ENCODE measurements around the gene SLC27A5.

The SLC27A5 gene

DNA sequence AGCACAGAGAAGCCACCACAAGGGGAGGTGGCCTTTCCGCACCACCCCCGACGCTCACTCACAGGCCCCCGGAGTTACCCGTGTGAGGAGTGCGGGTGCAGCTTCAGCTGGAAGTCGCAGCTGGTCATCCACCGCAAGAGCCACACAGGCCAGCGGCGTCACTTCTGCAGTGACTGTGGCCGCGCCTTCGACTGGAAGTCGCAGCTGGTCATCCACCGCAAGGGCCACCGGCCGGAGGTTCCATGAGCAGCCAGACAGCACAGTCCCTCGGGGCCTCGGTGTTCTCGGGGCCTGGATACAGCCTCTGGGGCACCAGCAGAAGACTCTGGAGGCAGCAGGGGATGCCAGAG is 31.3 kb downstream of the SLC27A5 start:
- TF ChIP-seq SPI1 (IDR thresholded peaks at IDR 0.05; ENCODE audit: low read depth, low read length) (no peak), POLR2A (IDR thresholded peaks at IDR 0.05; ENCODE audit: low read depth, low read length) (no peak), POU2F2 (IDR thresholded peaks at IDR 0.05; ENCODE audit: low read depth, low read length) (no peak), TAF1 (IDR thresholded peaks at IDR 0.05; ENCODE audit: low read depth, low read length) (no peak), POLR2AphosphoS5 (IDR thresholded peaks at IDR 0.05; ENCODE audit: low read depth, low read length) (no peak), PAX5 (IDR thresholded peaks at IDR 0.05; ENCODE audit: insufficient read depth, low read length, severe bottlenecking) (no peak)
- no peak for DNase-seq (ENCODE audit: insufficient read length, low spot score)
- FAIRE-seq, result no peak

DNA sequence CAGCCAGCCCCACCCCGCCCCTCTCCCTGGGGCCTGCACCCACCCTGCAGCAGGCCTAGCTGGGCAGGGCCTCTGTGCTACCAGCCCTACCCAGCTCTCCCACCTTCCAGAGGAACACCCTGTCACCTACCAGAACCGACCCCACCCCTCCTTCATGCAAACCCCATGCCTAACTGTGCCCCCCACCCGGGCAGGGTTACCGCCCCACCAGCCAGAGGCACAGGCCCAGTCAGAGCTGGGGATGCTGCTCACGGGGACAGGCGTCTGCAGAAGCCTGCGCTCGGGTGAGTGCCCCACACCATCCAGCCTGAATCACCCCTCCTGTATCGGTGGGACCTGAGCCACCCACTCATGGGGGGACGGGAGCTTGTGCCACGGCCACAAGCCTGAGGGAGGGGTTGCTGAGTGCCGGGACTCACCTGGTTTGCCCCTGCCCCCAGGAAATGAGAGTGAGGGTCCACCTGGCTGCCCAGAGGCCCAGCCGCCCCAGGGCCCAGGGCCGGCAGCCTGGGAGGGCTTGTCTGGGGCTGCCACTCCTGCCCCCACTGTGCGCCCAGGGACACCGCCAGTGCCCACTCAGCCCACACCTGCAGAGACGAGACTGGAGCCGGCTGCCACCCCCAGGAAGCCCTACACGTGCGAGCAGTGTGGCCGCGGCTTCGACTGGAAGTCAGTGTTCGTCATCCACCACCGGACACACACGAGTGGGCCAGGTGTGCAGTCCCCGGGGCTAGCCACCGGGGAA is 31.9 kb downstream of the SLC27A5 start:
- TF ChIP-seq POU2F2 (IDR thresholded peaks at IDR 0.05; ENCODE audit: low read depth, low read length) (no peak), PAX5 (IDR thresholded peaks at IDR 0.05; ENCODE audit: insufficient read depth, low read length, severe bottlenecking) (no peak)
- FAIRE-seq (no peak), DNase-seq (ENCODE audit: insufficient read length, low spot score) (no peak)

DNA sequence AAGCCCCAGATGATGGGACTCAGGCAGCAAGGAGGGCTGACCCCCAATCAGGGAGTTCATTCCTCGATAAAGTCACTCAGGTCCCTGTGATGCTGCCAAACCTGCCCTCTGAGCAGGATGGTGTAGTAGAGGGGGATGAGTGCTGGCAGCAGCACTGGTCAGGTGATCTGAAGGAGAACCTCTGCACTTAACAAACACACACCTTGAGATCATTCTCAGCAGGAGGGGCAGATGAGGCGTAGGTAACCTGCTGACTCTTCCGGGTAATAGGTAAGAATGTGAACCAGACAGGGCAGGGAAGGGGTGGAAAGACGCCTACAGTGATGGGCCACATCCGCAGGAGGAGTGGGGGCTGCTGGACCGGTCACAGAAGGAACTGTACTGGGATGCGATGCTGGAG is 32.5 kb downstream of the SLC27A5 start:
- TF ChIP-seq POLR2A (IDR thresholded peaks at IDR 0.05; ENCODE audit: low read depth, low read length) (no peak), POU2F2 (IDR thresholded peaks at IDR 0.05; ENCODE audit: low read depth, low read length) (no peak), POLR2AphosphoS5 (IDR thresholded peaks at IDR 0.05; ENCODE audit: low read depth, low read length) (no peak), SPI1 (IDR thresholded peaks at IDR 0.05; ENCODE audit: low read depth, low read length) (no peak), TAF1 (IDR thresholded peaks at IDR 0.05; ENCODE audit: low read depth, low read length) (no peak), PAX5 (IDR thresholded peaks at IDR 0.05; ENCODE audit: insufficient read depth, low read length, severe bottlenecking) (no peak)
- FAIRE-seq, result no peak
- no peak for DNase-seq (ENCODE audit: insufficient read length, low spot score)

DNA sequence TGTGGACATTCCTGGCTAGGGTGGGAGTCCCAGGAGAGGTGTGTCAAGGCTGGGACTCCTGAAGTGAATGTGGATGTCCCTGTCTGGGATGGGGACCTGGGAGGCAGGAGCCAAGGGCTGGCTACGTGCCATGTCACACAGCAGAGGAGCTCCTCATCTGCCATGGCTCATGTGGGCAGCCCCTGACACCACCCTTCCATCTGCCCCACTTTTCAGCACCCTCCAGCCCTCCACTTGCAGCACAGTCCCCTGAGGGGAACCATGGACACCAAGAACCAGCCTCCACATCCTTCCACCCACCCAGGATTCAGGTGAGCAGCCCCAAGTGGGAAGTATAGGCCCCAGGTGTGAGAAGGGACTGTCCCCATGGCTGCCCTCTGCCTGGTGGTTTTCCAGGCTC is 33.9 kb downstream of the SLC27A5 start:
- FAIRE-seq (no peak), DNase-seq (ENCODE audit: insufficient read length, low spot score) (no peak)

DNA sequence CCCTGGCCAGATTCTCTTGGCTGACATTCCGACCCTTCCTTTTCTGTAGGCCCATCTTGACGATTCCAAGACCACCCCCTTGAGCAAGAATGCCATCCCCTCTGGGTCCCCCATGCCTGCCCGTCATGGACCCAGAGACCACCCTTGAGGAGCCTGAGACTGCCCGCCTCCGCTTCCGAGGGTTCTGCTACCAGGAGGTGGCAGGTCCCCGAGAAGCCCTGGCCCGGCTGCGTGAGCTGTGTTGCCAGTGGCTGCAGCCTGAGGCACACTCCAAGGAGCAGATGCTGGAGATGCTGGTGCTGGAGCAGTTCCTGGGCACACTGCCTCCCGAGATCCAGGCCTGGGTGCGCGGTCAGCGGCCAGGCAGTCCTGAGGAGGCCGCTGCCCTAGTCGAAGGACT is 34.7 kb downstream of the SLC27A5 start:
- TF ChIP-seq POLR2A (IDR thresholded peaks at IDR 0.05; ENCODE audit: low read depth, low read length) (no peak), SPI1 (IDR thresholded peaks at IDR 0.05; ENCODE audit: low read depth, low read length) (no peak), TAF1 (IDR thresholded peaks at IDR 0.05; ENCODE audit: low read depth, low read length) (no peak), POLR2AphosphoS5 (IDR thresholded peaks at IDR 0.05; ENCODE audit: low read depth, low read length) (no peak), PAX5 (IDR thresholded peaks at IDR 0.05; ENCODE audit: insufficient read depth, low read length, severe bottlenecking) (no peak), POU2F2 (IDR thresholded peaks at IDR 0.05; ENCODE audit: low read depth, low read length) (no peak)
- DNase-seq (ENCODE audit: insufficient read length, low spot score) (no peak), FAIRE-seq (no peak)

More for the DNA sequence above, 33.9 kb downstream of the SLC27A5 start:
- TF ChIP-seq PAX5 (IDR thresholded peaks at IDR 0.05; ENCODE audit: insufficient read depth, low read length, severe bottlenecking) (no peak), POU2F2 (IDR thresholded peaks at IDR 0.05; ENCODE audit: low read depth, low read length) (no peak), POLR2A (IDR thresholded peaks at IDR 0.05; ENCODE audit: low read depth, low read length) (no peak), SPI1 (IDR thresholded peaks at IDR 0.05; ENCODE audit: low read depth, low read length) (no peak), TAF1 (IDR thresholded peaks at IDR 0.05; ENCODE audit: low read depth, low read length) (no peak), POLR2AphosphoS5 (IDR thresholded peaks at IDR 0.05; ENCODE audit: low read depth, low read length) (no peak)

DNA sequence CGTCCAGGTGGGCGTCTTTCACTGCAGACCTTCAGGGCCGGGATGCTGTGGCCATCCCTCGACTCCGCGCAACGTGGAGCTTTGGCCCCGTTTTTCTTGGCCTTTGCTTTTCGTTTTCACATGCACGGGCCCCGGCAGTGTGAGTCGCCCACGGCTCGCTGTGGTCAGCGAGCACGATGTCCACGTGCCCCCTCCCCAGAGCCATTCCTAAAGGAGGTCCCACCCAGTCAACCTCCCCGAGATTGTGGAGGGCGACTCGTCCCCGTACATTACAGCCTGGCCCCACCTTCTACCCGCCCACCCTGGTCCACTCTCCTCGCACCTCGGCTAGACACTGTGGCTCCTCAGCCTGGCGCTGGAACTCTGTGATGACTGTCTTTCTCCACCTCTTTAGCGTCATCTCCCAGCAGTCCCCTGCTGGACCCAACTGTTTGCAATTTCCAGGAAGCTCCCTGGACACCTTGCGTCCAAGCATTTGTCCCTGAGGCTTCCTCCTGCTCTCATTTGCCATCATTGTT is 35.2 kb downstream of the SLC27A5 start:
- no peak for FAIRE-seq
- no peak for TF ChIP-seq PAX5 (IDR thresholded peaks at IDR 0.05; ENCODE audit: insufficient read depth, low read length, severe bottlenecking)
- TF ChIP-seq POU2F2 (IDR thresholded peaks at IDR 0.05; ENCODE audit: low read depth, low read length), result no peak
- TF ChIP-seq TAF1 (IDR thresholded peaks at IDR 0.05; ENCODE audit: low read depth, low read length), result no peak
- TF ChIP-seq POLR2A (IDR thresholded peaks at IDR 0.05; ENCODE audit: low read depth, low read length), result no peak
- TF ChIP-seq SPI1 (IDR thresholded peaks at IDR 0.05; ENCODE audit: low read depth, low read length), result no peak
- no peak for TF ChIP-seq POLR2AphosphoS5 (IDR thresholded peaks at IDR 0.05; ENCODE audit: low read depth, low read length)
- DNase-seq (ENCODE audit: insufficient read length, low spot score), result peak; percentile 41

DNA sequence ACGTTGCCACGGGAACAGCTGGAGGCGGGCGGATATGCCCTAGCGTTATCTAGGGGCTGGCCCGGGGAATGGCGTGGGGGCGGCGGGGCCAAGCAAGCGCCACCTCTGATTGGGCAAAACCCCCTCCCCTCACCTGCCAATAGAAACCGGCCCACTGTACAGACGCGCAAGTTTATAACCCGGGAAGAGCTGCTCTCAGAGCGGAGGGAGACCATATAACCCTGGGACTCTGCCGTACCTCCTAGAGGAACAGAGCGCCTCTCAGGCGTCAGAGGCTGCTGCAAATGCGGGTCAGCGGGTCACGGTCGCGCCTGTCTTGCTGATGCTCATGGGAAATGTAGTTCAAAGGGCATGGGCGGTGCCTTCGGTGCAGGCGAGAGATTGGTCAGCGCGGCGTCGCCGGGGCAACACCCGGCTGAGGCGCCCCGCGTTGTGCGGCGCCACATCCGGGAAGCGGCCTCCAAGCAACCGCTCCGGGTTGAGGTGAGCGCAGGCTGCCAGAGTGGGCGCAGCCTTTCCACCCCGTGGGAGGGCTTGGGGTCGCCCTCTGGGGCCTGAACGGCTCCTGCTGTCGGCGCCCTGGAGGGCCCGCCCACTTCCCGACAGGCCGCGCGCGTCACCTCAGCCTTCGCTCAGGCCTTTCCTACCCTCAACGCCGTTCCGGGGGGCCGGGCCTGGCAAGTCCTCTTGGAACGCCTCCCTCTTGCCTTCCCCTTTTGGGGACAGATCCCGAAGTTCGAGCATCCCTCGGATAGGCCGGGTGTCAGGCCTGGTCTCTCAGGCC is 35.9 kb downstream of the SLC27A5 start, which contains the start of gene ZNF446:
ZNF446 (plus strand) TSS at position 639 of the 784 bp plus-strand sequence. CDS start 867 bp downstream, outside the sequence.
- FAIRE-seq (peak; percentile 100), DNase-seq (ENCODE audit: insufficient read length, low spot score) (peak; percentile 97)
- no peak for TF ChIP-seq SPI1 (IDR thresholded peaks at IDR 0.05; ENCODE audit: low read depth, low read length)
- 0 out of 2 replicates have a peak, but pooled peaks have one; percentile 2 for TF ChIP-seq TAF1 (IDR thresholded peaks at IDR 0.05; ENCODE audit: low read depth, low read length)
- TF ChIP-seq POLR2A (IDR thresholded peaks at IDR 0.05; ENCODE audit: low read depth, low read length), result peak; percentile 60
- TF ChIP-seq POLR2AphosphoS5 (IDR thresholded peaks at IDR 0.05; ENCODE audit: low read depth, low read length), result peak; percentile 60
- peak; percentile 85 for TF ChIP-seq PAX5 (IDR thresholded peaks at IDR 0.05; ENCODE audit: insufficient read depth, low read length, severe bottlenecking)
- no peak for TF ChIP-seq POU2F2 (IDR thresholded peaks at IDR 0.05; ENCODE audit: low read depth, low read length)

DNA sequence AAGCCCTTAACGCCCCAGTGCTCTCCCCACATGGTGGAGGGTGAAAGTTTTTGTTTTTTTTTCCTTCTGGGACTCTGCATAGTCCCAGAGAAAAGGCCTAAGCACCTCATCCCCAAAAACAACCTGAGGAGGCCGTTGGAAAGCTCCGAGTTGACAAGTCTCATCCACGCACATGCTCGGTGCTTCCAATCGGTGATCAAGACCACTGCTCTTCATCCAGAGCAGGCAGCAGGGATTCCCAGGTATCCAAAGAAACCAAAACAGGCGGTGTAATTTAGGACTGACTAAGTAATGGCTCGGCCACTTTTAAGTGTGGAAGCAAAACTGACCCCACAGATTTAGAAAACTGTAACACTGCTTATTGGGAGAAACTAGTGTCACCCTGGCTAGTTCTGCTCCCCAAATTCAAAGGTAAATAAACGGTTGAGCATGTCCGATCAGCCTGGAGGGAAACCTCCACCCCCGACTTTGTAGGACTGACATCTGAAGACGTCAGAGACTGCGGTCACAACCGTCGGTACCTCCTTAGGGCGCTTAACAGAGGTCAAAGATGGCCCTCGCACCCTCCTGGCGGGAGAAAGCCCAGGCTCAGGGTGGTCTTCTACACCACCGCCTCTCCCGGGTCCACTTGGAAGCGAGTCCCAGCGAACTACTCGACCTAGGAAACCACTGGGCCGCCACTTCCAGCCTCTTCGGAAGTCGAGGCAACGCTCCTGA is 36.6 kb downstream of the SLC27A5 start:
- FAIRE-seq (peak; percentile 35), DNase-seq (ENCODE audit: insufficient read length, low spot score) (peak; percentile 39)
- TF ChIP-seq POU2F2 (IDR thresholded peaks at IDR 0.05; ENCODE audit: low read depth, low read length), result no peak
- TF ChIP-seq POLR2AphosphoS5 (IDR thresholded peaks at IDR 0.05; ENCODE audit: low read depth, low read length), result no peak; the same call in 1 of the 2 replicates
- TF ChIP-seq TAF1 (IDR thresholded peaks at IDR 0.05; ENCODE audit: low read depth, low read length), result 0 out of 2 replicates have a peak, but pooled peaks have one; percentile 13

Measured in GM12891 (cell line).